ENCODE data around the gene CDKL1.
"Not testable (repeated sequence)": the region's sequence is repeated elsewhere in the genome, so short reads cannot be mapped to it uniquely, and the experiment has no call there.

The CDKL1 gene

DNA sequence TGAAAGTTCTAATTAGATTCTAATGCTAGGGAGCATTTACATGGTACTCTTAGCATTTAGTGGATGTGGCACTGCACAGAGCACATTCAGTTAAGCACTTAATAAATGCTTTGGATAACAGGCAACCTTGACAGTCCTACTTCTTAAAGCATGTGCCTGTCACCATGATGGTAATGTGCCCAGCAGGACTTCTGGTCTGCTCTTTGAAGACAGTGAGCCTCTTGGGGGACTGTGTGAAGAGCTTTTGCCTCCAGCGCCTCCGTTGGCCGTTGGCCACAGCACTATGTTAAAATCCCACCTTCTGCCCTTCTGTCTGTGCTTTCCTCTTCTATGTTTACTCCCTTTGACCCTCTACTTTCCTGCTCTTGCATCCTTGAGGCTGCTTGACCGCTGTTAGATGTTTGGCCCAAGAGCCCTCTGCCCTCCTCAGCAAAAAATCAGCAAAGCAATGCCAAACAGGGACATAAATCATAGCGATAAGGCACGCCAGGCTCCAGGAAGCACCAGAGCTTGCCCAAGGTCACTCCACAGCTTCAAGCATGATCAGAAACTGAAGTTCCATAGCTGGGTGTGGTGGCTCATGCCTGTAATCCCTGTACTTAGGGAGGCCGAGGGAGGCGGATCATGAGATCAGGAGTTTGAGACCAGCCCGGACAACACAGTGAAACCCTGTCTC, 8.3 kb downstream of the CDKL1 start:
- in situ Hi-C loops (cut with MboI; ENCODE audit: low sequenced_read_pairs), result no loop called here

DNA sequence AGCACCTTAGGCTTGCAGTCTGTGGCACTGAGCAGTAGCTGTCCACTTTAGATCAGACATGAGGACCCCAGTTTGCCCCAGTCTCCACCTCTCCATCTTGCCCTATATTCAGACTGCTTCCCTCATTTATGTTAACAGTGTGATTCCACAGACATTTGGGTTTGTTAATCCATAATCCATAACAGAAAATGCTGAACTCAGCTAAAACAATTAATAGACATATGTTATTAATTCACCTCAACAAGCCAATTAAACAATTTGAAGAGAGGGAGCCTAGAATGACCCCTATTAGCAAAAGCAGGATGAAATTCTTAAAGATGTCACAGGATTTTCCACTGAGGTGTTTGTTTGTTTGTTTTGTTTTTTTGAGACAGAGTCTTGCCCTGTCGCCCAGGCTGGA, 9.1 kb downstream of the CDKL1 start:
- in situ Hi-C loops (cut with MboI; ENCODE audit: low sequenced_read_pairs), result no loop called here

DNA sequence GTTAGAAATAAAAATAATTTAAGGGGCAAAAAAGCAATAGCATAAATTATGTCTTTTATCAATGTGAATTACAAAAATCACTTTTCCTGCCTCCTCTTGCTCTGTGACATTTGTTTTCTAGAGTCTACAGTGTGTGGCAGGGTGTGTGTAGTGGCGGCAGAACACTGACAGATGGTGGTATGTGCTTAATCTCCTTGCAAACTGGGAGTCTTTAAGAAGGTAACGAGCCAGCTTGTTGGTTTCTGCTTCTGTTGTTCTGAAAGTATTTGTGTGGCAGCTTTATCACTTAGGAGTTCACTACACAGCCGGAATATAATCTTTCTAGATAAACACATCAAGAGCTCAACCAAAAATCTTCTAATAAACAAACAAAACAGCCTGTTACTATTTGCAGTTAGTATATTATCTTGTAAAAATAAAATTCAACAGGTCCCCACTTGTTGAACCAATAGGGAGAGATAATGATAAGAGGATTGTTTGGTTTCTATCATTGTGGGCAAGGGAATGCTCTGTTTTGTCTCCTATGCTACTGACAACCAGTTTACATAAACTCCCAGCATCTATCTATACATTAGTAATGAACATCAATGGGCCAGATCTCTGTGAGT, 13.0 kb downstream of the CDKL1 start:
- in situ Hi-C loops (cut with MboI; ENCODE audit: low sequenced_read_pairs), result no loop called here

DNA sequence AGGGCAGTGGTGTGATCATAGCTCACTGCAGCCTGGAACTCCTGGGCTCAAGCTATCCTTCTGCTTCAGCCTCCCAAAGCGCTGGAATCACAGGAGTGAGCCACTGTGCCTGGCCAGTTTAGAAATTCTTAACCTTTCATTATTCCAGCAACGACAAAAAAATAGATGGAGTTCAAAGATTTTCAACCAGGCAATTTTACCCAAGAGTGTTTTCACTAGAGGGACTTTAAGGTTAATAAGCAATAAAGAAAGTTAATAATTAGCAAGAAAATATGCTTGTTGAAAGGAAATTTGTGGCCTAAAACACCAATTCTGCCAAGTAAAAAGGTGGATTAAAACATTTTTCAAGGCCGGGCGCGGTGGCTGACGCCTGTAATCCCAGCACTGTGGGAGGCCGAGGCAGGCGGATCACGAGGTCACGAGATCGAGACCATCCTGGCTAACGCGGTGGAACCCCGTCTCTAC, 14.8 kb downstream of the CDKL1 start:
- in situ Hi-C loops (cut with MboI; ENCODE audit: low sequenced_read_pairs), result no loop called here

DNA sequence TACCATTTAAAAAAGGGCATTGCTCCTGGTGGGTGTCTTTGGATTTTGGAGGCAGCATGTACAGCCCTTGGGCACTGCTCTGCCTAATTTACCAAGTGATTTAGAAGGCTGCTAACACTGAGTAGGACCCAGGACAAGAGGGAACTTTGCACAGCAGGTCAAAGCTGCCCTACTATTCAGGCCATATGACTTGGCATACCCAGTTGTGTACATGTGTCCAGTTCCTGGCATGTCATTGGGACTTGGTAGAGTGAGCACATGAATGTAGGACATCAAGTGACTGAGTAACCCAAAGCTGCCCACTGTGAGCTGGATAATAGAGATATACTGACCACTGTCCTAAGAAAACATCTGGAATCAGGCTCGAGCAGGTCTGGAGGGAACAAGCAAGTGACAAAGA, 15.7 kb downstream of the CDKL1 start:
- in situ Hi-C loops (cut with MboI; ENCODE audit: low sequenced_read_pairs), result no loop called here

DNA sequence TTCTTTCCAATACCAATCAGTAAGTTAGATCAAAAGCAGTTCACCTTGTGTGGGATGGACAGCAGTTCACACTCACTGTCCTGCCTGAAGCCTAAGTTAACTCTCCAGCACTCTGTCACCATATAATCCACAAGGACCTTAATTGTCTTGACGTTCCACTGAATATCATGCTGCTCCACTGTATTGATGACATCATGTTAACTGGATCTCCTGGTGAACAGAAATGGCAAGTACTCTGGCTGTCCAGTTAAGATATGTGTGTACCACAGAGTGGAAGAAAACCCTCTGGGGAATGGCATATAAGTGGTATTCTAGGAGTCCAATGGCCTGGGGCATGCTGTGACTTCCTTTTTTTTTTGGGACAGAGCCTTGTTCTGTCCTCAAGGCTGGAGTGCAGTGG, 16.2 kb downstream of the CDKL1 start:
- in situ Hi-C loops (cut with MboI; ENCODE audit: low sequenced_read_pairs), result no loop called here

DNA sequence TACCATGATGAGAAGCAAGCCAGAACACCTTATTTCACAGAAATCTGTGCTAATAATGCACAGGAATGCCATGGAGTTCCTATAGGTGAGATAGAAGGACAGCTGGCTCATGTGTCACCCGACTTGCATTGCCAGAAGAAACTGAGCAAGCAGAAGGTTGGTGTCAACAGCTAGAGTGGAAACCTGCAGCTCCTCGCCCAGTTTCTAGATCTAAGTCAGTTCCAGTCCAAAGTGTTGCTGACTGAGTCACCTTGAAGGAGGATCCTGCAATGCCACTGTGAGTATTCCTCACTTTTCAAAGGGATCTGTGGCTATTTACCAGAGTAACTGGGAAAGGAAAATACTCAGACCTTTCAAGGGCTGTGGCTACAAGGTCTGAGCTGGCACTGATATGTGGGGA, 17.1 kb downstream of the CDKL1 start:
- in situ Hi-C loops (cut with MboI; ENCODE audit: low sequenced_read_pairs), result no loop called here

DNA sequence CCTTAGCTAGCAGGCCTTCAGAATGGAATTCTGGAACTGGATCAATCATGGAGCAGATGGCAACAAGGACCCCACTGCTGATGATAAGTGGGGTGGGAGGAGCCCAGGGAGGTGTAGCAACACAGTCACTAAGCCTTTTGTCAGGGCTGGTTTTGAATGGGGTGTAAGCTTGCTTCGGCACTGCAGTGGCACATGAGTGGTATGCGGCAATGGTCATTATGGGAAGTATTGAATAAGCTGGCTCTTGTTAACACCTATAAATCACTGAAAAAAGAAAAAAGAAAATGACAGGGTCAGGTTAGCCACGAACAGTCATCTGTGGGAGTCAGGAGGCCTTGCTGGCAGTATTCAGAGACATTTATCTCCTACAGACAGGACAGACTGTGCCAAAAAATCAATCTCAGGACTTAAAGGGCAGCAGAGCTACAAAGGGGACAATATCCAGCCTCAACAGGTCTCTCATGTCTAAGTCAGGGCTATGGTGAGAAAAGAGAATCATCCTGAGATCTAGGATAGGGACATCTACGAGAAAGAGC, 19.1 kb downstream of the CDKL1 start:
- in situ Hi-C loops (cut with MboI; ENCODE audit: low sequenced_read_pairs), result no loop called here

DNA sequence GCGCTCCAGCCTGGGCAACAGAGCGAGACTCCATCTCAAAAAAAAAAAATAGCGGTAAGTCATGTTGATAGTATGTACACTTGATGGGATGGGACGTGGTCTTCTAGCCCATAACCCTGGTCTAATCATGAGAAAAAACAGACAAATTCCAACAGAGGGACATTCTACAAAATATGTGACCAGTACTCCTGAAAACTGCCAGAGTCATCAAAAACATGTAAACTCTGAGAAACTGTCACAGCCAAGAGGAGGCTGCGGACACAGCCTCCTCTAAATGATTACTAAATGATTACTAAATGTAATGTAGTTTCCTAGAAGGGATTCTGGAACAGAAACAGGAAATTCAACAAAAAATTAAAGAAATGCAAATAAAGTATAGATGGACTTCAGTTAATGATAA, 20.9 kb downstream of the CDKL1 start:
- in situ Hi-C loops (cut with MboI; ENCODE audit: low sequenced_read_pairs), result no loop called here

DNA sequence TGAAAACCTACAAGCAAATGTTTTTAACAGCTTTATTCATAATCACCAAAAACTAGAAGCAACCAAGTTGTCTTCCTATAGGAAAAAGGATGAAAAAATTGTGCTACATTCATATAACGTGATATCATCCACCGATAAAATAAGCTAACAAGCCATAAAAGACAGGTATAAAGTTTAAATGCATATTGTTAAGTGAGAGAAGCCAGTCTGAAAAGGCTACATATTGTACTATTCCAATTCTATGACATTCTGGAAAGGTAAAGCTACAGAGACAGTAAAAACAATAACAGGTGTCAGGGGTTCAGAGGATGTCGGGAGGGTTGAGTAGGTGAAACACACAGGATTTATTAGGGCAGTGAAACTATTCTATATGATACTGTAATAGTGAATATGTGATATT, 22.7 kb downstream of the CDKL1 start:
- in situ Hi-C loops (cut with MboI; ENCODE audit: low sequenced_read_pairs), result no loop called here

DNA sequence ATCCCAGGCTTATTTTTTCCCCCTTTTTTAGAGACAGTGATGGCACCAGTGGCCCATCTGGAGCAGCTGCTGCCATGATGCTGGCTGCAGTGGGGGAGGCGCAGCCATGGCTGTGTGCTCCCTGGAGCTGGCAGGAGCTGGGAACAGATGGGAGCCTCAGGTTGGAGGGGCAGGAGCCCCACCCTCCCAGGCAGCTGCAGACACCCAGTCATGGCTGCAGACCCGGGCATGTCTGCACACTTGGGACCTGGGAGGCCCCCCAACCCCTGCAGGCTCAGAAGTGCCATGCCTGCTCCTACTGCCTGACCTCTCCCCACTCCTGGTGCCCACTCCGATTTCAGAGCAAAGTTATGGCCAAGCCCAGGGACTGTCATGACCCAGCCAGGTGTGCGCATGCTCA, 25.1 kb downstream of the CDKL1 start:
- in situ Hi-C loops (cut with MboI; ENCODE audit: low sequenced_read_pairs), result no loop called here

DNA sequence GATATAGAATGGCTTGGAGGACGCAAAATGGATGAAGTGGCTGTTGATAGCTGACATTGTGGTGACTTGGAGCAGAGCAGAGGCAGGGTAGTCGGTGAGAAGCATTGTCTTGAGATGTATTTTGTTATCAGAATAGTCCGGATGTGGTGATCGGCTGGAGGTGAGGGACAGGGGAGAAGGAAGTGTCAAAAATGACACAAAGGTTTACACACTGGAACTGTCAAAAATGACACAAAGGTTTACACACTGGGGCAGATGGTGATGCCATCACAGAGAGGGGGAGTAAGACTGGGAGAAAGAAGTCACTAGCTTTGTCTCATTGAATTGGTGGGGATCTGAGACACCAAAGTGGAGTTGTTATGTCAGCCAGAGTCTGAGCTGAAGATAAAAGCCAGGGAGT, 30.1 kb downstream of the CDKL1 start:
- in situ Hi-C loops (cut with MboI; ENCODE audit: low sequenced_read_pairs), result no loop called here

DNA sequence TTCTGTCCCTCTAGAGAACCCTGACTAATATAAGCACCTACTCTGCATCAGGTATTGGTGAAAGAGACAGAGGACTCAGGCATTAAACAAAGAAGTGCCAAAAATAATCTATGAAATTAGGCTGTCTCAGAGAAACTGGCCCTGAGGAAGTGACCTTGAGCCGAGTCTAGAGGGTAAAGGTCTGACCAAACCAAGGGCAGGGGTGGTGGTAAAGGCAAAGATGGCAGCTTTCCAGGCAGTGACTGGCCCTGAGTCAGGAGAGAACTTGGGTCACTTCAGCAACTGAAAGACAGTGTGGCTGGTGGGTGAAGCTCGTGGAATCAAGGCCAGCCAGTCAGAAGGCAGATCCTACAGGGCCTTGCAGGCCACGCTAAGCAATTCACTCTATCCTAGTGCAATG, 30.6 kb downstream of the CDKL1 start:
- in situ Hi-C loops (cut with MboI; ENCODE audit: low sequenced_read_pairs), result no loop called here

DNA sequence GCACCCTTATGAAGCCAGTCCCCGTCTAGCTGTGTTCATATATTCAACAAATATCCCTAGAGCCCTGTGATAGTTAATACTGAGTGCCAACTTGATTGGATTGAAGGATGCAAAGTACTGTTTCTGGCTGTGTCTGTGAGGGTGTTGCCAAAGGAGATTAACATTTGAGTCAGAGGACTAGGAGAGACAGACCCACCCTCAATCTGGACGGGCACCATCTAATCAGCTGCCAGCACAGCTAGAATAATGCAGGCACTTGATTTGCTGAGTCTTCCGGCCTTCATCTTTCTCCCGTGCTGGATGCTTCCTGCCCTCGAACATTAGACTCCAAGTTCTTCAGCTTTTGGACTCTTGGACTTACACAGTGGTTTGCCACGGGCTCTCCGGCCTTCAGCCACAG, 31.1 kb downstream of the CDKL1 start:
- in situ Hi-C loops (cut with MboI; ENCODE audit: low sequenced_read_pairs), result not testable (repeated sequence)

DNA sequence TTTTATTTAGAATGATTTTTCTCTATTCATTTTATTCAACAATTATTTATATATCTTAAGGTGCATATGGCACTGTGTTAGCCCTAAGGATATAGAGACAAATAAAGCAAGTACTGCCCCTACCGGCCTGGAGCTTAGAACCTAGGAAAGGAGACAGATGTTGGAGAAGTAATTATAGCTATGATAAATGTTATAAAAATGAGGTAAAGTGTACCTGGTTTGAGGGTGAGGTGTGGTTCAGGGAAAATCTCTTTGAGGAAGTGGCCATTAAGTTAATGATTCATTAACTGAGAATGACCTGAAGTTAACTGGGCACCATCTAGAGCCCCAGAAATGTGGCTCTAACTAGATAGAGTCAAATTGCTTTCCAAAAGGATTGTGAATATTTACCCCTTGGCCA, 31.9 kb downstream of the CDKL1 start:
- in situ Hi-C loops (cut with MboI; ENCODE audit: low sequenced_read_pairs), result no loop called here

DNA sequence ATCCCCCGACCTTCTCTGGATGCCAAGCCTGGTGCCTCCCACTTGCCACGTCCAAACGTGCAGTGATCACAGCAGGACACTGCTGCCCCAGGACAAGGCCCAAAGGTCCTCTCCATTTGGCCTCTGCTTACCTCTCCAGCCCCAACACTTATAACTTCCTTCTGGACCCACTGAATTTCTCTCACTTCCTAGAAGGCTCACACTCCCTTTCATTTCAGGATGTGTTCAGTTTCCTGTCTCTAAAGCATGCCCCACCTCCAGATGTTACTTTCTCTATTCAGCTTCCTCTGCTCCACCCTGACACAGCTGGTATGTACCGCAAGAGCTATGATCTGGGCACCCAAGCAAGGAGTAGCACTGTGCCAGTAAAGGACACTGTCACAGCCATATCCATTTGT, 33.0 kb downstream of the CDKL1 start:
- in situ Hi-C loops (cut with MboI; ENCODE audit: low sequenced_read_pairs), result no loop called here

DNA sequence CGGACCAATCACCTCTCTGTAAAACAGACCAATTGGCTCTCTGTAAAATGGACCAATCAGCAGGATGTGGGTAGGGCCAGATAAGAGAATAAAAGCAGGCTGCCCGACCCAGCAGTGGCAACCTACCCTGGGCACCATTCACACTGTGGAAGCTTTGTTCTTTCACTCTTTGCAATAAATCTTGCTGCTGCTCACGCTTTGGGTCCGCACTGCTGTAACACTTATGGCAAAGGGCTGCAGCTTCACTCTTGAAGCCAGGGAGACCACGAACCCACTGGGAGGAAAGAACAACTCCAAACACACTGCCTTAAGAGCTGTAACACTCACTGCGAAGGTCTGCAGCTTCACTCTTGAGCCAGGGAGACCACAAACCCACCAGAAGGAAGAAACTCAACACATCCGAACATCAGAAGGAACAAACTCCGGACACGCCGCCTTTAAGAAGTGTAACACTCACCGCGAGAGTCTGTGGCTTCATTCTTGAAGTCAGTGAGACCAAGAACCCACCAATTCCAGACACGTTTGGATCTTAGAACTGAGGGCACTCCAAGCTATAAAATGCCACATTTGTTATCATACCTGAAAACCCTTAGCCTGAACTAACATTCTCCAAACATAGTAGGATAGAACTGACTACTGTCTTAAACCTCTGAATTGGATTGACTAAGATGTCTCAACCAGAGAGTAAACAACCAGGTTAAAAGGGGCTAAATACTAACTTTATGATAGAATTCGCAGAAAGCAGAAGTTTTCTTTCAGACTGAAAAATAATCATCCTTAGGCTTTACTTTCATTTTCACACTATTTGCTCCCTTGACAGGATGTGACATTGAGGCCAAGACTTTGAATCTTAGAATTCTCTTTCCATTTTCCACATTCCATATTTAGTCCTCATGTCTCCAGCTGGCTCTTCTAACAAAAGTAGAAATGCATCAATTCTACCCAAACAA, 33.6 kb downstream of the CDKL1 start:
- in situ Hi-C loops (cut with MboI; ENCODE audit: low sequenced_read_pairs), result no loop called here

DNA sequence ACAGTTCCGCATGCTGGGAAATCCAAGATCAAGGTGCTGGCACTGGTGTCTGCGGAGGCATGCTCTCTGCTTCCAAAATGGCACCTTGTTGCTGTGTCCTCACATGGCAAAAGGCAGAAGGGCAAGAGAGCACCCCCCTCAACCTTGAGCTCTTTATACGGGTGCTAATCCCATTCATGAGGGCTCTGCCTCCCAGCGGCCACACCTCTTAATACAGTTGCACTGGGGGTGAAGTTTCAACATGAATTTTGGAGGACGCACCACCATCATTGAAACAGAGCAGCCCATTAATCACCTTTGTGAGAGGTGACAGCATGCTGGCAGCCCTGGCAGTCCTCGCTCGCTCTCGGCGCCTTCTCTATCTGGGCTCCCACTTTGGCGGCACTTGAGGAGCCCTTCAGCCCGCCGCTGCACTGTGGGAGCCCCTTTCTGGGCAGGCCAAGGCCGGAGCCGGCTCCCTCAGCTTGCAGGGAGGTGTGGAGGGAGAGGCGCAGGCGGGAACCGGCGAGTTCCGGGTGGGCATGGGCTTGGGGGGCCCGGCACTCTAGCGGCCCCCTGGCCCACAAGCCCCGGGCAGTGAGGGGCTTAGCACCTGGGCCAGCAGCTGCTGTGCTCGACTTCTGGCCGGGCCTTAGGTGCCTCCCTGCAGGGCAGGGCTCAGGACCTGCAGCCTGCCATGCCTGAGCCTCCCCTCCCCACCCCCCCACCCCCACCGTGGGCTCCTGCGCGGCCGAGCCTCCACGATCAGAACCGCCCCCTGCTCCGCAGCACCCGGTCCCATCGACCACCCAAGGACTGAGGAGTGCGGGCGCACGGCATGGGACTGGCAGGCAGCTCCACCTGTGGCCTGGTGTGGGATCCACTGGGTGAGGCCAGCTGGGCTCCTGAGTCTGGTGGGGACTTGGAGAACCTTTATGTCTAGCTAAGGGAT, 34.9 kb downstream of the CDKL1 start:
- in situ Hi-C loops (cut with MboI; ENCODE audit: low sequenced_read_pairs), result not testable (repeated sequence)

DNA sequence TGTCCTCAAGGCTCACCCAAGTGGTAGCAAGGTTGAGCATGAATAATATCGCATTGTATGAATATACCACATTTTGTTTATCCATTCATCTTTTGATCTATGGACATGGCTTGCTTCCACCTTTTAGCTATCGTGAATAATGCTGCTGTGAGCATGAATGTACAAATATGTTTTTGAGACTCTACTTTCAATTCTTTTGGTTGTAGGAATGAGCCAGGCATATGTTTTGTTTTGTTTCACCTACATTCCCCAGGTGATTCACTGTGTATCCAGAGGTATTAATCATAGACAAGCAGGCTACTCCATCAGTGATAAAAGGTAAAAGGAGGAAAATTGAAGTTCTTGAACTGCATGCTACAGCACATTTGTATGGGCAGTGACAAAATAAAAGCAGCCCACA, 35.8 kb downstream of the CDKL1 start:
- in situ Hi-C loops (cut with MboI; ENCODE audit: low sequenced_read_pairs), result no loop called here

DNA sequence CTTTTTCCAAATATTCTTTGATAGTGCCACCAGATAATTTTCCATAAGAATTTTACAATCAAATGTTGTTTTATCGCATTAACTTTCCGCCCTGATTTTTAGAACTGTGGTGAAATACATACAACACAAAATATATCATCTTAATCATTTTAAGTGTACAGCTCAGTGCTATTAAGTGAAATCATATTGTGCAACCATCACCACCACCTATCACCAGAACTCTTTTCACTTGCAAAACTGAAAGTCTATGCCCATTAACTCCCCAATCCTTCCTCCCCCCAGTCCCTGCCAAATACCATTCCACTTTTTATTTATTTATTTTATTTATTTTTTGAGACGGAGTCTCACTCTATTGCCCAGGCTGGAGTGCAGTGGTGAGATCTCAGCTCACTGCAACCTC, 36.6 kb downstream of the CDKL1 start:
- in situ Hi-C loops (cut with MboI; ENCODE audit: low sequenced_read_pairs), result no loop called here

DNA sequence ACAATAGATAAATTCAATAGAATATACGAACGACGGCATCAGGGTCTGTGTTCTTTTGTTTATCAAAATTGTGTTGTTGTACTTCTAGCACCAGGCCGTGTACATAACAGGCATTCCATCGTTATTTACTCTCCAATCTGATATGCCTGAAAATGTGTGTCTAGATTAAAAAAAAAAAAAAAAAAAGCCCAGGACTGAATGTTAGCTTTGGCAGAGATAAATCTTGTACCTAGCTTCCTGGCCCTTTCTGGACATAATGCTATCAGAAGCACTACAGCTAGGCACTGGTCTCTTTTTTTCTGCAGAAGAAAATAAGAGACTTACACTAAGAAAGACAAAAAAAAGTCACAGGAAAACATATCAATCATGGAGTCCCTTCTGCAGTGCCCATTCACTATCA, 37.0 kb downstream of the CDKL1 start:
- in situ Hi-C loops (cut with MboI; ENCODE audit: low sequenced_read_pairs), result no loop called here
